HG03520 (cell line): Measurements from ENCODE around the gene B3GNT3.

Source experiments
- ATAC-seq: cut with Tn5 transposase; IDR thresholded peaks from one replicate; pipeline ENCODE4 v1.9.1; 2021; ENCODE audit warnings: mild to moderate bottlenecking, moderate library complexity; ENCODE audit not compliant: unreplicated experiment

Gene B3GNT3

GRCh38 chr19:17859533-17860330 lies 64.8 kb downstream of the B3GNT3 start, which contains the start of gene RPL18A:
RPL18A (plus strand) TSS chr19:17859910; CDS start chr19:17859957, 47 bp downstream.
- peak; percentile 86 for ATAC-seq

DNA sequence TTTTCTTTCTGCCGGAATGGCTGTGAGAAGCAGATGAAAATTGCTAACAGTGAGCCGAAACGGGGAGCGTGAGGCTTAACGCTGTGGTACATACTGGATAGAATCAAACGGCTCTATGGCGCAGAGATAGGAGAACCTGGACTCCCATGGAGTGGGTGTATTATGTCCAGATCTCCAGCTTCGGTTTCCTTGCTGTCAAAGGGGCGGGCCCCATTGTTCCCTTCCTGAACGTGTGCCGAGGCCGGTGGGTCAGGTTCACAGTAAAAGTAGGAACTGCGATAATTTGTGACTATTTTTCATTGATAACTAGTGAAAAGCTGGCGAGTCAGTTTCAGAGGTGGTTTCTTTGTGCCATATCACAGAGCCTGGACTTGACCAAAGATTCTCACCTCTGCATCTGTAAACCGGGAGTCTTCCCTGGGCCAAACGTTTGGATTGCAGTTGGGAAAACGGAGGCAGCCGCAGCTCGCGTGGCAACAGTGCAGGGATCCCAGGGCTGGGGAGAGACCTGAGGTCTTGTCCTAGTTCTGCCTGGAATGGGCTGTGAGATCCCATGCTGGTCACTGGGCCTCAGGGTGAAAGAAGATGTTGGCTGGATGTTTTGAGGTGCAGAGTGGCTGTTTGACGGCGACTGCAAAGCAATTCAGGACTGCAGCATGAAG lies 65.5 kb downstream of the B3GNT3 start:
- ATAC-seq = no peak

DNA sequence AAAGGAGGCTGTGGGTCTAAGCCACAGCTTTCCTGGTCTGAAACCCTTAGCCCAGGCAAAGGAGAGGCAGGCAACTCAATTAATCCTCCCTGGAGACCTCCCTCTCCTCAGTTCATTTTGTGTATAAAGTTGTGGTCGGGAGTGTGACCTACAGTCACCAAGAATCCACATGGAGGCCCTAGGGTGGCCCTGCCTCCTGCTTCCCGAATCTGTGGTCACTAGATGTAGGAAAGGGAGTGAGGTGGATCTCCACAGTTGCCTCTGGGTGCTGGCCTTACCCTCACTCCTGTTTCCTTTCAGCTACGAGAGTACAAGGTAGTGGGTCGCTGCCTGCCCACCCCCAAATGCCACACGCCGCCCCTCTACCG lies 66.0 kb downstream of the B3GNT3 start:
- ATAC-seq = no peak

DNA sequence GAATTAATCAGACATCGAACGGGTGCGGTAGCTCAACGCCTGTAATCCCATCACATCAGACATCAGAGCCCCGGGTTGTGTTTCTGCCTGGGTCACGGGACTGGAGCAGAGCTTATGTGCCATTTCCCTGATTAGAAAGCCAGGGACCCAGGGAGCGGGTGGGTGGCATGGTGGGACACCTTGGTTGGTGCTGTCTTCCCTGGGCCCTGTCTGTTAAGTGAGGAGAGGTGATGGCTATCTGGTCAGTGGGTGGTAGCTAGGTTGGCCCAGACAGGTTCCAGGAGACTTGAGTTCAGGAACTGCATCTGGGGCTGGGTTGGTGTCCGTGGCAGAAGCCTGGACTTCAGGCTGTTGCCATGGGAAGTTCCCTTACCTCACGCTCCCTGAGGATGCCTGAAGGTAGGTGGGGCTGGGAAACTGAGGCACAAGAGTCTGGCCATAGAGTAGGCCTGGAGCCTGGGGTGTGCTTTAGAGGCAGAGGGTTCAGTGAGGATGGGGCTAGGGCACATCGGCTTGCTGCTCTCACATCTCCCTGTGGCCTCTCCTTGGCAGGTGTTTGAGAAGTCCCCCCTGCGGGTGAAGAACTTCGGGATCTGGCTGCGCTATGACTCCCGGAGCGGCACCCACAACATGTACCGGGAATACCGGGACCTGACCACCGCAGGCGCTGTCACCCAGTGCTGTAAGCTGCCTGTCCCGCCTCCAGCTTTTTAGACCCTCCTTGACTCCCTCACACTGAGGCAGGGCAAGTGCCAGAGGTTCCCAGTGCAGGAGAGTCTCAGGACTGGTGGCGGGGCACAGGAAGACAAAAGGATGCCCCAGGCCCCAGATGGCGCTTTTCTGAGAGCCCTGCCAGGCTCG lies 66.8 kb downstream of the B3GNT3 start:
- no peak for ATAC-seq

- ATAC-seq = no peak
Measured at GRCh38 chr19:17862711-17863519, 68.0 kb downstream of the B3GNT3 start.
